WTC11 (cell line): ENCODE data around the gene EDAR.

Experiments
- FOXK1 ChIP-seq: sonication (generic); formaldehyde crosslinking; IDR thresholded peaks from 2 replicates; pipeline ENCODE4 v1.8.0; 2022; ENCODE audit warnings: mild to moderate bottlenecking, moderate library complexity, missing genetic modification reagents
- NFYB ChIP-seq: sonication (generic); formaldehyde crosslinking; conservative IDR thresholded peaks from 2 replicates; pipeline ENCODE4 v1.8.0; 2022; ENCODE audit warnings: low read depth, missing genetic modification reagents
- USF1 ChIP-seq: sonication (generic); formaldehyde crosslinking; IDR thresholded peaks from 2 replicates; pipeline ENCODE4 v1.8.0; 2022; ENCODE audit warnings: mild to moderate bottlenecking, missing genetic modification reagents
- USF2 ChIP-seq: sonication (generic); formaldehyde crosslinking; IDR thresholded peaks from 2 replicates; pipeline ENCODE4 v1.8.1; 2023; ENCODE audit warnings: mild to moderate bottlenecking, missing genetic modification reagents, moderate library complexity
- ZNF138 ChIP-seq: sonication (generic); formaldehyde crosslinking; conservative IDR thresholded peaks from 2 replicates; pipeline ENCODE4 v1.8.1; 2022; ENCODE audit warnings: mild to moderate bottlenecking, moderate library complexity, missing genetic modification reagents
- ZNF263 ChIP-seq: sonication (generic); formaldehyde crosslinking; IDR thresholded peaks from 2 replicates; pipeline ENCODE4 v1.8.1; 2022; ENCODE audit warnings: low read depth, mild to moderate bottlenecking, moderate library complexity, missing genetic modification reagents
- TF ChIP-seq, protein P1 (sequence below): fragments of 250-450 bp; sonication (Bioruptor Pico); IDR thresholded peaks from 2 replicates; pipeline ENCODE4 v1.9.0; 2021; ENCODE audit warnings: mild to moderate bottlenecking
- TF ChIP-seq, protein P2 (sequence below): fragments of 200-600 bp; IDR thresholded peaks from 2 replicates; pipeline ENCODE4 v1.8.0; 2022; ENCODE audit warnings: antibody characterized with exemption
- TF ChIP-seq, protein P3 (sequence below): sonication (generic); formaldehyde crosslinking; IDR thresholded peaks from 2 replicates; pipeline ENCODE4 v1.8.1; 2023; ENCODE audit warnings: mild to moderate bottlenecking, missing genetic modification reagents

- TF ChIP-seq, protein P1, sequence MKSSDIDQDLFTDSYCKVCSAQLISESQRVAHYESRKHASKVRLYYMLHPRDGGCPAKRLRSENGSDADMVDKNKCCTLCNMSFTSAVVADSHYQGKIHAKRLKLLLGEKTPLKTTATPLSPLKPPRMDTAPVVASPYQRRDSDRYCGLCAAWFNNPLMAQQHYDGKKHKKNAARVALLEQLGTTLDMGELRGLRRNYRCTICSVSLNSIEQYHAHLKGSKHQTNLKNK (CRISPR knock-in tag): no peak
- TF ChIP-seq, protein P2, sequence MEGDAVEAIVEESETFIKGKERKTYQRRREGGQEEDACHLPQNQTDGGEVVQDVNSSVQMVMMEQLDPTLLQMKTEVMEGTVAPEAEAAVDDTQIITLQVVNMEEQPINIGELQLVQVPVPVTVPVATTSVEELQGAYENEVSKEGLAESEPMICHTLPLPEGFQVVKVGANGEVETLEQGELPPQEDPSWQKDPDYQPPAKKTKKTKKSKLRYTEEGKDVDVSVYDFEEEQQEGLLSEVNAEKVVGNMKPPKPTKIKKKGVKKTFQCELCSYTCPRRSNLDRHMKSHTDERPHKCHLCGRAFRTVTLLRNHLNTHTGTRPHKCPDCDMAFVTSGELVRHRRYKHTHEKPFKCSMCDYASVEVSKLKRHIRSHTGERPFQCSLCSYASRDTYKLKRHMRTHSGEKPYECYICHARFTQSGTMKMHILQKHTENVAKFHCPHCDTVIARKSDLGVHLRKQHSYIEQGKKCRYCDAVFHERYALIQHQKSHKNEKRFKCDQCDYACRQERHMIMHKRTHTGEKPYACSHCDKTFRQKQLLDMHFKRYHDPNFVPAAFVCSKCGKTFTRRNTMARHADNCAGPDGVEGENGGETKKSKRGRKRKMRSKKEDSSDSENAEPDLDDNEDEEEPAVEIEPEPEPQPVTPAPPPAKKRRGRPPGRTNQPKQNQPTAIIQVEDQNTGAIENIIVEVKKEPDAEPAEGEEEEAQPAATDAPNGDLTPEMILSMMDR: no peak
- TF ChIP-seq NFYB (CRISPR knock-in tag) (no peak), USF2 (CRISPR knock-in tag) (no peak), FOXK1 (CRISPR knock-in tag) (no peak), ZNF138 (CRISPR knock-in tag) (no peak), USF1 (CRISPR knock-in tag) (no peak), ZNF263 (CRISPR knock-in tag) (no peak)
- TF ChIP-seq, protein P3, sequence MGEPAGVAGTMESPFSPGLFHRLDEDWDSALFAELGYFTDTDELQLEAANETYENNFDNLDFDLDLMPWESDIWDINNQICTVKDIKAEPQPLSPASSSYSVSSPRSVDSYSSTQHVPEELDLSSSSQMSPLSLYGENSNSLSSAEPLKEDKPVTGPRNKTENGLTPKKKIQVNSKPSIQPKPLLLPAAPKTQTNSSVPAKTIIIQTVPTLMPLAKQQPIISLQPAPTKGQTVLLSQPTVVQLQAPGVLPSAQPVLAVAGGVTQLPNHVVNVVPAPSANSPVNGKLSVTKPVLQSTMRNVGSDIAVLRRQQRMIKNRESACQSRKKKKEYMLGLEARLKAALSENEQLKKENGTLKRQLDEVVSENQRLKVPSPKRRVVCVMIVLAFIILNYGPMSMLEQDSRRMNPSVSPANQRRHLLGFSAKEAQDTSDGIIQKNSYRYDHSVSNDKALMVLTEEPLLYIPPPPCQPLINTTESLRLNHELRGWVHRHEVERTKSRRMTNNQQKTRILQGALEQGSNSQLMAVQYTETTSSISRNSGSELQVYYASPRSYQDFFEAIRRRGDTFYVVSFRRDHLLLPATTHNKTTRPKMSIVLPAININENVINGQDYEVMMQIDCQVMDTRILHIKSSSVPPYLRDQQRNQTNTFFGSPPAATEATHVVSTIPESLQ: no peak
Measured at GRCh38 chr2:108924580-108925251, 64.3 kb downstream of the EDAR start.
